Stimulated activated CD4-positive, alpha-beta T cell treated with anti-CD3 and anti-CD28 coated beads, Interleukin-1b, Interleukin-23, amount 100 ng/mL, for 4 hours (primary cell): ENCODE results near the gene PROC.
A peak's percentile ranks its signal among the peaks of the same experiment; 100 is the strongest.

ENCODE experiments used
- DNase-seq, 2 donors: peaks; one replicate each; pipeline ENCODE4 v3.0.0-alpha.2; 2020; ENCODE audit warnings: low read depth in 2 of 2

Gene PROC

GRCh38 chr2:127414638-127415592, 3.3 kb upstream of the PROC start:
- DNase-seq, result no peak

- DNase-seq, result peak; percentile 69 to 76
Measured at GRCh38 chr2:127415593-127416505, 2.4 kb upstream of the PROC start.

GRCh38 chr2:127416506-127417001, 1.7 kb upstream of the PROC start:
- DNase-seq, result no peak

DNA sequence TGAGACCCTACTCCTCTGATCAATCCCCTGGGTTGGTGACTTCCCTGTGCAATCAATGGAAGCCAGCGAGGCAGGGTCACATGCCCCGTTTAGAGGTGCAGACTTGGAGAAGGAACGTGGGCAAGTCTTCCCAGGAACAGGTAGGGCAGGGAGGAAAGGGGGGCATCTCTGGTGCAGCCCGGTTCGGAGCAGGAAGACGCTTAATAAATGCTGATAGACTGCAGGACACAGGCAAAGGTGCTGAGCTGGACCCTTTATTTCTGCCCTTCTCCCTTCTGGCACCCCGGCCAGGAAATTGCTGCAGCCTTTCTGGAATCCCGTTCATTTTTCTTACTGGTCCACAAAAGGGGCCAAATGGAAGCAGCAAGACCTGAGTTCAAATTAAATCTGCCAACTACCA, 821 bp upstream of the PROC start:
- DNase-seq, result no peak

DNA sequence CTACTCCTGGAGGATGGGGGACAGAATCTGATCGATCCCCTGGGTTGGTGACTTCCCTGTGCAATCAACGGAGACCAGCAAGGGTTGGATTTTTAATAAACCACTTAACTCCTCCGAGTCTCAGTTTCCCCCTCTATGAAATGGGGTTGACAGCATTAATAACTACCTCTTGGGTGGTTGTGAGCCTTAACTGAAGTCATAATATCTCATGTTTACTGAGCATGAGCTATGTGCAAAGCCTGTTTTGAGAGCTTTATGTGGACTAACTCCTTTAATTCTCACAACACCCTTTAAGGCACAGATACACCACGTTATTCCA, 844 bp downstream of the PROC start:
- DNase-seq, result no peak

- DNase-seq, result no peak
Measured at GRCh38 chr2:127419448-127420038, 1.3 kb downstream of the PROC start.

DNA sequence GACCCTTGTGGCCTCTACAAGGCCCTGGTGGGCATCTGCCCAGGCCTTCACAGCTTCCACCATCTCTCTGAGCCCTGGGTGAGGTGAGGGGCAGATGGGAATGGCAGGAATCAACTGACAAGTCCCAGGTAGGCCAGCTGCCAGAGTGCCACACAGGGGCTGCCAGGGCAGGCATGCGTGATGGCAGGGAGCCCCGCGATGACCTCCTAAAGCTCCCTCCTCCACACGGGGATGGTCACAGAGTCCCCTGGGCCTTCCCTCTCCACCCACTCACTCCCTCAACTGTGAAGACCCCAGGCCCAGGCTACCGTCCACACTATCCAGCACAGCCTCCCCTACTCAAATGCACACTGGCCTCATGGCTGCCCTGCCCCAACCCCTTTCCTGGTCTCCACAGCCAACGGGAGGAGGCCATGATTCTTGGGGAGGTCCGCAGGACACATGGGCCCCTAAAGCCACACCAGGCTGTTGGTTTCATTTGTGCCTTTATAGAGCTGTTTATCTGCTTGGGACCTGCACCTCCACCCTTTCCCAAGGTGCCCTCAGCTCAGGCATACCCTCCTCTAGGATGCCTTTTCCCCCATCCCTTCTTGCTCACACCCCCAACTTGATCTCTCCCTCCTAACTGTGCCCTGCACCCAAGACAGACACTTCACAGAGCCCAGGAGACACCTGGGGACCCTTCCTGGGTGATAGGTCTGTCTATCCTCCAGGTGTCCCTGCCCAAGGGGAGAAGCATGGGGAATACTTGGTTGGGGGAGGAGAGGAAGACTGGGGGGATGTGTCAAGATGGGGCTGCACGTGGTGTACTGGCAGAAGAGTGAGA, 2.0 kb downstream of the PROC start:
- no peak for DNase-seq

GRCh38 chr2:127421116-127421800, 3.0 kb downstream of the PROC start:
- DNase-seq, result no peak

- DNase-seq, result no peak
Measured at GRCh38 chr2:127421871-127422558, 3.8 kb downstream of the PROC start.

GRCh38 chr2:127422559-127423477, 4.6 kb downstream of the PROC start:
- DNase-seq, result no peak

- no peak for DNase-seq
Measured at GRCh38 chr2:127423478-127423843, 5.2 kb downstream of the PROC start.

DNA sequence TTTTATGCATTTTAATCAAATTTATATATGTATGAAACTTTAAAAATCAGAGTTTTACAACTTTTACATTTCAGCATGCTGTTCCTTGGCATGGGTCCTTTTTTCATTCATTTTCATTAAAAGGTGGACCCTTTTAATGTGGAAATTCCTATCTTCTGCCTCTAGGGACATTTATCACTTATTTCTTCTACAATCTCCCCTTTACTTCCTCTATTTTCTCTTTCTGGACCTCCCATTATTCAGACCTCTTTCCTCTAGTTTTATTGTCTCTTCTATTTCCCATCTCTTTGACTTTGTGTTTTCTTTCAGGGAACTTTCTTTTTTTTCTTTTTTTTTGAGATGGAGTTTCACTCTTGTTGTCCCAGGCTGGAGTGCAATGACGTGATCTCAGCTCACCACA, 5.7 kb downstream of the PROC start:
- DNase-seq, result no peak

GRCh38 chr2:127424598-127425520, 6.6 kb downstream of the PROC start:
- DNase-seq, result no peak

DNA sequence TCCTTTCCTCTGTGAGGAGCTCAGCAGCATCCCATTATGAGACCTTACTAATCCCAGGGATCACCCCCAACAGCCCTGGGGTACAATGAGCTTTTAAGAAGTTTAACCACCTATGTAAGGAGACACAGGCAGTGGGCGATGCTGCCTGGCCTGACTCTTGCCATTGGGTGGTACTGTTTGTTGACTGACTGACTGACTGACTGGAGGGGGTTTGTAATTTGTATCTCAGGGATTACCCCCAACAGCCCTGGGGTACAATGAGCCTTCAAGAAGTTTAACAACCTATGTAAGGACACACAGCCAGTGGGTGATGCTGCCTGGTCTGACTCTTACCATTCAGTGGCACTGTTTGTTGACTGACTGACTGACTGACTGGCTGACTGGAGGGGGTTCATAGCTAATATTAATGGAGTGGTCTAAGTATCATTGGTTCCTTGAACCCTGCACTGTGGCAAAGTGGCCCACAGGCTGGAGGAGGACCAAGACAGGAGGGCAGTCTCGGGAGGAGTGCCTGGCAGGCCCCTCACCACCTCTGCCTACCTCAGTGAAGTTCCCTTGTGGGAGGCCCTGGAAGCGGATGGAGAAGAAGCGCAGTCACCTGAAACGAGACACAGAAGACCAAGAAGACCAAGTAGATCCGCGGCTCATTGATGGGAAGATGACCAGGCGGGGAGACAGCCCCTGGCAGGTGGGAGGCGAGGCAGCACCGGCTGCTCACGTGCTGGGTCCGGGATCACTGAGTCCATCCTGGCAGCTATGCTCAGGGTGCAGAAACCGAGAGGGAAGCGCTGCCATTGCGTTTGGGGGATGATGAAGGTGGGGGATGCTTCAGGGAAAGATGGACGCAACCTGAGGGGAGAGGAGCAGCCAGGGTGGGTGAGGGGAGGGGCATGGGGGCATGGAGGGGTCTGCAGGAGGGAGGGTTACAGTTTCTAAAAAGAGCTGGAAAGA, 7.6 kb downstream of the PROC start:
- no peak for DNase-seq

- DNase-seq, result no peak
Measured at GRCh38 chr2:127426501-127427354, 8.5 kb downstream of the PROC start.
